Measurements from ENCODE around the gene SAMD7. TPM values are rescaled to one million over a fixed set of nuclear protein-coding genes. Genes with fewer than 3 reads are reported as not detected.

The SAMD7 gene
- total RNA-seq, 1 experiment from 2014 or later, result not detected

DNA sequence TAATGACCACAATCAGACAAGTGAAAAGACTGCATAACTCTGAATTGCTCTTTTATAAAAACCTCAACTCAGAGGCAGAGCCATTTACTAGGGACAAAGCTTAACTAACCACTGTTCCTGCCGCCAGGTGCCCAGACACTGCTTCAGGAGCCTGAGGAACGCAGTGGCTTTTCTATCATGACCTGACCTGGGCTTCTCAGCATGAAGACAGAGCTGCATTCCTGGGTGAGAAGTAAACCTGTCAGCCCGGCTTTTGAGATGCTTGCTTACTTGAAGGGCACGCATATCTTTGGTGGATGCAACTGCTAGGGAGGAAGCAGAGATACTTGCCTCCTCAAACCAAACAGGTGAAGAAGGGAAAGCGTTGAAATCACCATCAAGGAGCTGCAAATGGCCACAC is 49.5 kb upstream of the SAMD7 start:
- CTCF ChIA-PET, result interaction anchor here (0.8 to 1.6 kb wide), 7 partner anchors 10 to 217 kb away, joined by 3 to 12 read pairs (median 5); no protein-coding TSS in a partner anchor
- POLR2A ChIA-PET, result interaction anchor here (0.5 to 0.6 kb wide), 2 partner anchors 463 to 692 kb away, joined by 3 read pairs; no protein-coding TSS in a partner anchor
- H3K27ac Mint-ChIP-seq, result peak overlapping the region; percentile 32
- H3K4me1 Mint-ChIP-seq, result peaks cover 9% of the 10 kb centered on the region
- no peaks in the 10 kb centered on the region for H3K9me3 Mint-ChIP-seq
- TF ChIP-seq ZNF423 (CRISPR knock-in tag; IDR thresholded peaks at IDR 0.05) (no peak), JAZF1 (CRISPR knock-in tag; IDR thresholded peaks at IDR 0.05) (no peak), HMGA2 (CRISPR knock-in tag; IDR thresholded peaks at IDR 0.05) (no peak)
- H3K36me3 Mint-ChIP-seq, result no peaks in the 10 kb centered on the region
- H3K27me3 Mint-ChIP-seq (ENCODE audit: low read depth), result no peaks in the 10 kb centered on the region
- no peak overlapping the region for H3K4me3 Mint-ChIP-seq
- DNase-seq (ENCODE audit: low spot score) (peak; percentile 18), ATAC-seq (peak; percentile 84)

DNA sequence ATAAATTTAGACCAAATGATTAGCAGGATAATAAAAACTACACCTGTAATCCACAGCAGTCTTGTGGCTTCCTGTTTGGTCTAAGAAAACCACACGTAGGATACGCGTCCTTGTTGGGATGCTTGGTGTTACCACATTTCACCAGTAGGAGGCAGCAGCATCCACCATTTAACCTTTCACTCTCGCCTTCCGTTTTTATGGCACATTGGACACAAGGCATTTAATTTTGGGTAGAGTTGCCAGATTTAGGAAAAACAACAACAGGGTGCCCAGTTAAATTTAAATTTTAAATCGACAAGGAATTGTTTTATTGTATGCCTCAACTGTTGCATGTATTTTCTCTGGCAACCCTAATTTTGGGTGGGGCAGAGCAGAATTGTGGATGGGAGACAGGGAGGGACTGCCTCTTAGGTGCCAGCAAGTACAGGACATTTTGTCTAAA is 47.9 kb upstream of the SAMD7 start:
- POLR2A ChIA-PET, result no interaction called here
- no peak overlapping the region for H3K4me3 Mint-ChIP-seq
- TF ChIP-seq, protein P1, sequence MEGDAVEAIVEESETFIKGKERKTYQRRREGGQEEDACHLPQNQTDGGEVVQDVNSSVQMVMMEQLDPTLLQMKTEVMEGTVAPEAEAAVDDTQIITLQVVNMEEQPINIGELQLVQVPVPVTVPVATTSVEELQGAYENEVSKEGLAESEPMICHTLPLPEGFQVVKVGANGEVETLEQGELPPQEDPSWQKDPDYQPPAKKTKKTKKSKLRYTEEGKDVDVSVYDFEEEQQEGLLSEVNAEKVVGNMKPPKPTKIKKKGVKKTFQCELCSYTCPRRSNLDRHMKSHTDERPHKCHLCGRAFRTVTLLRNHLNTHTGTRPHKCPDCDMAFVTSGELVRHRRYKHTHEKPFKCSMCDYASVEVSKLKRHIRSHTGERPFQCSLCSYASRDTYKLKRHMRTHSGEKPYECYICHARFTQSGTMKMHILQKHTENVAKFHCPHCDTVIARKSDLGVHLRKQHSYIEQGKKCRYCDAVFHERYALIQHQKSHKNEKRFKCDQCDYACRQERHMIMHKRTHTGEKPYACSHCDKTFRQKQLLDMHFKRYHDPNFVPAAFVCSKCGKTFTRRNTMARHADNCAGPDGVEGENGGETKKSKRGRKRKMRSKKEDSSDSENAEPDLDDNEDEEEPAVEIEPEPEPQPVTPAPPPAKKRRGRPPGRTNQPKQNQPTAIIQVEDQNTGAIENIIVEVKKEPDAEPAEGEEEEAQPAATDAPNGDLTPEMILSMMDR (IDR thresholded peaks at IDR 0.05), result peak; percentile 85
- TF ChIP-seq, protein P2, sequence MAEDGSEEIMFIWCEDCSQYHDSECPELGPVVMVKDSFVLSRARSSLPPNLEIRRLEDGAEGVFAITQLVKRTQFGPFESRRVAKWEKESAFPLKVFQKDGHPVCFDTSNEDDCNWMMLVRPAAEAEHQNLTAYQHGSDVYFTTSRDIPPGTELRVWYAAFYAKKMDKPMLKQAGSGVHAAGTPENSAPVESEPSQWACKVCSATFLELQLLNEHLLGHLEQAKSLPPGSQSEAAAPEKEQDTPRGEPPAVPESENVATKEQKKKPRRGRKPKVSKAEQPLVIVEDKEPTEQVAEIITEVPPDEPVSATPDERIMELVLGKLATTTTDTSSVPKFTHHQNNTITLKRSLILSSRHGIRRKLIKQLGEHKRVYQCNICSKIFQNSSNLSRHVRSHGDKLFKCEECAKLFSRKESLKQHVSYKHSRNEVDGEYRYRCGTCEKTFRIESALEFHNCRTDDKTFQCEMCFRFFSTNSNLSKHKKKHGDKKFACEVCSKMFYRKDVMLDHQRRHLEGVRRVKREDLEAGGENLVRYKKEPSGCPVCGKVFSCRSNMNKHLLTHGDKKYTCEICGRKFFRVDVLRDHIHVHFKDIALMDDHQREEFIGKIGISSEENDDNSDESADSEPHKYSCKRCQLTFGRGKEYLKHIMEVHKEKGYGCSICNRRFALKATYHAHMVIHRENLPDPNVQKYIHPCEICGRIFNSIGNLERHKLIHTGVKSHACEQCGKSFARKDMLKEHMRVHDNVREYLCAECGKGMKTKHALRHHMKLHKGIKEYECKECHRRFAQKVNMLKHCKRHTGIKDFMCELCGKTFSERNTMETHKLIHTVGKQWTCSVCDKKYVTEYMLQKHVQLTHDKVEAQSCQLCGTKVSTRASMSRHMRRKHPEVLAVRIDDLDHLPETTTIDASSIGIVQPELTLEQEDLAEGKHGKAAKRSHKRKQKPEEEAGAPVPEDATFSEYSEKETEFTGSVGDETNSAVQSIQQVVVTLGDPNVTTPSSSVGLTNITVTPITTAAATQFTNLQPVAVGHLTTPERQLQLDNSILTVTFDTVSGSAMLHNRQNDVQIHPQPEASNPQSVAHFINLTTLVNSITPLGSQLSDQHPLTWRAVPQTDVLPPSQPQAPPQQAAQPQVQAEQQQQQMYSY (CRISPR knock-in tag; IDR thresholded peaks at IDR 0.05), result no peak
- TF ChIP-seq SMAD4 (CRISPR knock-in tag; IDR thresholded peaks at IDR 0.05), result no peak
- TF ChIP-seq CREM (CRISPR knock-in tag; IDR thresholded peaks at IDR 0.05), result no peak
- no peak overlapping the region for H3K27ac Mint-ChIP-seq
- no peaks in the 10 kb centered on the region for H3K27me3 Mint-ChIP-seq (ENCODE audit: low read depth)
- peak; percentile 75 for DNase-seq (ENCODE audit: low spot score)
- H3K9me3 Mint-ChIP-seq, result no peaks in the 10 kb centered on the region
- H3K36me3 Mint-ChIP-seq, result no peaks in the 10 kb centered on the region
- peaks cover 9% of the 10 kb centered on the region for H3K4me1 Mint-ChIP-seq
- CTCF ChIA-PET, result interaction anchor here (0.9 kb wide), 1 partner anchor 104 kb away, joined by 3 read pairs; no protein-coding TSS in a partner anchor
- peak; percentile 75 for ATAC-seq

DNA sequence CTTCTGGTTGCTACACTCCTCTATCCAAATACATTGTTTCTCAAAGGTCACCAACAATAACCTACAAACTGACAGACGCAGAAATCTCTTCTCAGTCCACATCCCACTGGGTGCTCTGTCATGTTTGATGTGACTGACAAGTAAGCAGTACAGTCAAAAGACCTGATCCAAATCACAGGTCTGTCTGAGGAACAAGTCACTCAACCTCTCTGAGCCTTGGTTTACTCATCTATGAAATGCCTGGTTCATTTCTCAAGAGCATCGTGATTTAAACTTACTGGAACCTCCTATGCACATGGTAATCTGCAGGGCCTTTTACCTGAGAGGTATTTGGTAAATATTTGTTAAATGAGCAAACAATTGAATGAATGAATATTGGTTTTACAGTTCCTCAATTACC is 47.1 kb upstream of the SAMD7 start:
- no peak overlapping the region for H3K4me3 Mint-ChIP-seq
- CTCF ChIA-PET, result no interaction called here
- H3K27me3 Mint-ChIP-seq (ENCODE audit: low read depth), result no peaks in the 10 kb centered on the region
- no peaks in the 10 kb centered on the region for H3K36me3 Mint-ChIP-seq
- TF ChIP-seq CREB1 (CRISPR knock-in tag; IDR thresholded peaks at IDR 0.05) (no peak), ZNF138 (CRISPR knock-in tag; conservative IDR thresholded peaks at IDR 0.05) (no peak), RELA (CRISPR knock-in tag; IDR thresholded peaks at IDR 0.05; ENCODE audit: borderline replicate concordance) (no peak), TP53 (CRISPR knock-in tag; IDR thresholded peaks at IDR 0.05) (no peak), TCF7 (CRISPR knock-in tag; IDR thresholded peaks at IDR 0.05; ENCODE audit: low read depth) (no peak), FOXK1 (CRISPR knock-in tag; IDR thresholded peaks at IDR 0.05) (no peak), MYBL2 (CRISPR knock-in tag; IDR thresholded peaks at IDR 0.05) (no peak)
- TF ChIP-seq, protein P3, sequence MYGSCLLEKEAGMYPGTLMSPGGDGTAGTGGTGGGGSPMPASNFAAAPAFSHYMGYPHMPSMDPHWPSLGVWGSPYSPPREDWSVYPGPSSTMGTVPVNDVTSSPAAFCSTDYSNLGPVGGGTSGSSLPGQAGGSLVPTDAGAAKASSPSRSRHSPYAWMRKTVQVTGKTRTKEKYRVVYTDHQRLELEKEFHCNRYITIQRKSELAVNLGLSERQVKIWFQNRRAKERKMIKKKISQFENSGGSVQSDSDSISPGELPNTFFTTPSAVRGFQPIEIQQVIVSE (CRISPR knock-in tag; IDR thresholded peaks at IDR 0.05; ENCODE audit: borderline replicate concordance), result no peak
- TF ChIP-seq, protein P4, sequence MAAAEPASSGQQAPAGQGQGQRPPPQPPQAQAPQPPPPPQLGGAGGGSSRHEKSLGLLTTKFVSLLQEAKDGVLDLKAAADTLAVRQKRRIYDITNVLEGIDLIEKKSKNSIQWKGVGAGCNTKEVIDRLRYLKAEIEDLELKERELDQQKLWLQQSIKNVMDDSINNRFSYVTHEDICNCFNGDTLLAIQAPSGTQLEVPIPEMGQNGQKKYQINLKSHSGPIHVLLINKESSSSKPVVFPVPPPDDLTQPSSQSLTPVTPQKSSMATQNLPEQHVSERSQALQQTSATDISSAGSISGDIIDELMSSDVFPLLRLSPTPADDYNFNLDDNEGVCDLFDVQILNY (CRISPR knock-in tag; IDR thresholded peaks at IDR 0.05), result no peak
- TF ChIP-seq, protein P5, sequence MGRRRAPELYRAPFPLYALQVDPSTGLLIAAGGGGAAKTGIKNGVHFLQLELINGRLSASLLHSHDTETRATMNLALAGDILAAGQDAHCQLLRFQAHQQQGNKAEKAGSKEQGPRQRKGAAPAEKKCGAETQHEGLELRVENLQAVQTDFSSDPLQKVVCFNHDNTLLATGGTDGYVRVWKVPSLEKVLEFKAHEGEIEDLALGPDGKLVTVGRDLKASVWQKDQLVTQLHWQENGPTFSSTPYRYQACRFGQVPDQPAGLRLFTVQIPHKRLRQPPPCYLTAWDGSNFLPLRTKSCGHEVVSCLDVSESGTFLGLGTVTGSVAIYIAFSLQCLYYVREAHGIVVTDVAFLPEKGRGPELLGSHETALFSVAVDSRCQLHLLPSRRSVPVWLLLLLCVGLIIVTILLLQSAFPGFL (CRISPR knock-in tag; IDR thresholded peaks at IDR 0.05; ENCODE audit: borderline replicate concordance), result no peak
- TF ChIP-seq, protein P6, sequence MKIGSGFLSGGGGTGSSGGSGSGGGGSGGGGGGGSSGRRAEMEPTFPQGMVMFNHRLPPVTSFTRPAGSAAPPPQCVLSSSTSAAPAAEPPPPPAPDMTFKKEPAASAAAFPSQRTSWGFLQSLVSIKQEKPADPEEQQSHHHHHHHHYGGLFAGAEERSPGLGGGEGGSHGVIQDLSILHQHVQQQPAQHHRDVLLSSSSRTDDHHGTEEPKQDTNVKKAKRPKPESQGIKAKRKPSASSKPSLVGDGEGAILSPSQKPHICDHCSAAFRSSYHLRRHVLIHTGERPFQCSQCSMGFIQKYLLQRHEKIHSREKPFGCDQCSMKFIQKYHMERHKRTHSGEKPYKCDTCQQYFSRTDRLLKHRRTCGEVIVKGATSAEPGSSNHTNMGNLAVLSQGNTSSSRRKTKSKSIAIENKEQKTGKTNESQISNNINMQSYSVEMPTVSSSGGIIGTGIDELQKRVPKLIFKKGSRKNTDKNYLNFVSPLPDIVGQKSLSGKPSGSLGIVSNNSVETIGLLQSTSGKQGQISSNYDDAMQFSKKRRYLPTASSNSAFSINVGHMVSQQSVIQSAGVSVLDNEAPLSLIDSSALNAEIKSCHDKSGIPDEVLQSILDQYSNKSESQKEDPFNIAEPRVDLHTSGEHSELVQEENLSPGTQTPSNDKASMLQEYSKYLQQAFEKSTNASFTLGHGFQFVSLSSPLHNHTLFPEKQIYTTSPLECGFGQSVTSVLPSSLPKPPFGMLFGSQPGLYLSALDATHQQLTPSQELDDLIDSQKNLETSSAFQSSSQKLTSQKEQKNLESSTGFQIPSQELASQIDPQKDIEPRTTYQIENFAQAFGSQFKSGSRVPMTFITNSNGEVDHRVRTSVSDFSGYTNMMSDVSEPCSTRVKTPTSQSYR (CRISPR knock-in tag; IDR thresholded peaks at IDR 0.05), result no peak
- POLR2A ChIA-PET, result no interaction called here
- DNase-seq (ENCODE audit: low spot score) (no peak), ATAC-seq (no peak)
- H3K9me3 Mint-ChIP-seq, result no peaks in the 10 kb centered on the region
- H3K27ac Mint-ChIP-seq, result no peak overlapping the region; the same call in 1 of the 2 replicates
- H3K4me1 Mint-ChIP-seq, result peaks cover 9% of the 10 kb centered on the region

All from WTC11 (cell line).